ENCODE results near the gene ASF1B. TPM values are rescaled to one million over a fixed set of nuclear protein-coding genes. Genes with fewer than 3 reads are reported as not detected.

Gene ASF1B
- polyA plus RNA-seq, 1 experiment: 2.8 TPM

- no peaks in the 10 kb centered on the region; the same call in 1 of the 2 replicates for H3K9me3 ChIP-seq (ENCODE audit: control insufficient read depth, insufficient read depth, low read length)
- H3K4me3 ChIP-seq (ENCODE audit: low read depth, low read length): no peak overlapping the region
- no peak overlapping the region for H3K27ac ChIP-seq (ENCODE audit: low read depth, low read length)
- CTCF ChIA-PET: interaction anchor here (1.0 to 3.0 kb wide), 5 partner anchors 21 to 235 kb away, joined by 3 to 18 read pairs (median 4); partner anchors contain the start of genes ASF1B and MISP3
- POLR2A ChIA-PET: no interaction called here
- no peaks in the 10 kb centered on the region for H3K27me3 ChIP-seq (ENCODE audit: control insufficient read depth, insufficient read depth, low read length)
- no peak for DNase-seq (ENCODE audit: low read depth, low spot score)
- TF ChIP-seq CTCF (IDR thresholded peaks at IDR 0.05; ENCODE audit: low read depth, low read length): no peak
Observed at GRCh38 chr19:14115756-14116155, 20.6 kb downstream of the ASF1B start.

DNA sequence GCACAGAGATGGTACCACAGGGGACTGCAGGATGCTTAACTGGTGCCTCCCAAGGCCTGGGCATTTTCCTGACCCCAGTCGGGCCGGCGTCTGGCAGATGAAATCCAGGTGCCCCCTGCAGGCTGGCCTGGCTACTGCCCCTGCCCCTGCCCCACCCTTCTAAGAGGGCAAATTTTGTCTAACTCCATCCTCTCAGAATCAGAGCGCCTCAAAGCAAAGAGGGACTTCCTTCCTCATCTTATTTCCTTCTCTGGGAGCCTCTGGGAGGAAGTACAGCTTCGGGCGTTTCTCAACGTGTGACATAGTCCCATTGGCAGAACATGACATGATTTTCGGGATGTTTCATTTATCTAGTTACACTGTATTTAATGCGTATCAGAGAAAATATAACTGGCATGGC lies 21.5 kb downstream of the ASF1B start:
- TF ChIP-seq CTCF (IDR thresholded peaks at IDR 0.05; ENCODE audit: low read depth, low read length): peak; percentile 49
- Histone ChIP-seq H3K4me3 (ENCODE audit: low read depth, low read length) (no peak overlapping the region), H3K27me3 (ENCODE audit: control insufficient read depth, insufficient read depth, low read length) (no peaks in the 10 kb centered on the region), H3K9me3 (ENCODE audit: control insufficient read depth, insufficient read depth, low read length) (no peaks in the 10 kb centered on the region; the same call in 1 of the 2 replicates), H3K27ac (ENCODE audit: low read depth, low read length) (no peak overlapping the region)
- ChIA-PET POLR2A (no interaction called here), CTCF (interaction anchor here (0.6 to 3.0 kb wide), 8 partner anchors 11 to 279 kb away, joined by 3 to 18 read pairs (median 4); partner anchors contain the start of genes ASF1B and MISP3)
- DNase-seq (ENCODE audit: low read depth, low spot score): no peak

- no peak for DNase-seq (ENCODE audit: low read depth, low spot score)
- Histone ChIP-seq H3K4me3 (ENCODE audit: low read depth, low read length) (no peak overlapping the region), H3K27ac (ENCODE audit: low read depth, low read length) (no peak overlapping the region), H3K9me3 (ENCODE audit: control insufficient read depth, insufficient read depth, low read length) (no peaks in the 10 kb centered on the region; the same call in 1 of the 2 replicates), H3K27me3 (ENCODE audit: control insufficient read depth, insufficient read depth, low read length) (no peaks in the 10 kb centered on the region)
- no peak for TF ChIP-seq CTCF (IDR thresholded peaks at IDR 0.05; ENCODE audit: low read depth, low read length)
- ChIA-PET POLR2A (no interaction called here), CTCF (interaction anchor here (1.0 to 3.0 kb wide), 4 partner anchors 11 to 234 kb away, joined by 3 to 18 read pairs (median 4); partner anchors contain the start of gene ASF1B)
Observed at GRCh38 chr19:14114439-14114838, 21.9 kb downstream of the ASF1B start.

DNA sequence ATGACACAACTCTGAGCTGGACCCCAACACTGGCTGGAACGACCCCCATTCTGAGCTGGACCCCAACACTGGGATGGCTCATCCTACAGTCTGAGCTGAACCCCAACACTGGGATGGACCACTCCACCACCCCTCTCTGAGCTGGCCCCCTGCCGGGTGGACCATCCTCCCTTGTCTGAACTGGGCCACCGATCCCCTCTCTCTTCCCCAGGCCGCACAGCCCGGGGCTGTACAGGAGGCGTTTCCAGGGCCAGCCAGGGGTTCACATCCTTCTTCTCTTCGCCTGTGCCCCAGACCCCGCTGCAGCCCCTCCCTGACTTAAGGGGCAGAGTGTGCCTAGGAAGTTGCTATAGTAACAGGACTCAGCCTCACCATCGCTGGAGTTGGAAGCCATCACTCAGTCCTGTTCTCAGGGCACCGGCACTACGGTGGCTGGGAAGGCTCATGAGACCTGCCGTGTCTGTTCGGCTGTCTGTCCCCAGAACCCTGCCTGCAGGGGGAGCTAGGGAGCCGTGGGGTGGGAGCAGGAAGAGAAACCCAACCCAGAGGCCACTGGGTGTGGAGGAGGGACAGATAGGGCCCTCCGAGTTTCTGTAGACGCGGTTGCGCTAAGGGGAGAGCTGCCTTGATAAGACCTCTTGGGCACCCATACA lies 22.5 kb downstream of the ASF1B start:
- Histone ChIP-seq H3K27ac (ENCODE audit: low read depth, low read length) (peak overlapping the region; percentile 2), H3K4me3 (ENCODE audit: low read depth, low read length) (no peak overlapping the region), H3K9me3 (ENCODE audit: control insufficient read depth, insufficient read depth, low read length) (no peaks in the 10 kb centered on the region; the same call in 1 of the 2 replicates), H3K27me3 (ENCODE audit: control insufficient read depth, insufficient read depth, low read length) (no peaks in the 10 kb centered on the region)
- TF ChIP-seq CTCF (IDR thresholded peaks at IDR 0.05; ENCODE audit: low read depth, low read length): peak; percentile 28; the same call in 1 of the 2 replicates
- CTCF ChIA-PET: interaction anchor here (0.7 to 3.0 kb wide), 4 partner anchors 10 to 70 kb away, joined by 3 to 18 read pairs (median 3); partner anchors contain the start of gene ASF1B
- DNase-seq (ENCODE audit: low read depth, low spot score): no peak
- POLR2A ChIA-PET: interaction anchor here (0.5 kb wide), 1 partner anchor 10 kb away, joined by 4 read pairs; no protein-coding TSS in a partner anchor

- POLR2A ChIA-PET: interaction anchor here (0.5 kb wide), 1 partner anchor 76 kb away, joined by 3 read pairs; no protein-coding TSS in a partner anchor
- H3K4me3 ChIP-seq (ENCODE audit: low read depth, low read length): no peak overlapping the region
- H3K27ac ChIP-seq (ENCODE audit: low read depth, low read length): no peak overlapping the region
- TF ChIP-seq CTCF (IDR thresholded peaks at IDR 0.05; ENCODE audit: low read depth, low read length): no peak
- H3K9me3 ChIP-seq (ENCODE audit: control insufficient read depth, insufficient read depth, low read length): no peaks in the 10 kb centered on the region; the same call in 1 of the 2 replicates
- no peaks in the 10 kb centered on the region for H3K27me3 ChIP-seq (ENCODE audit: control insufficient read depth, insufficient read depth, low read length)
- CTCF ChIA-PET: no interaction called here
- DNase-seq (ENCODE audit: low read depth, low spot score): no peak
Observed at GRCh38 chr19:14112809-14113385, 23.5 kb downstream of the ASF1B start.
